A549 (cell line): ENCODE data around the gene KIF26A. TPM values are rescaled to one million over a fixed set of nuclear protein-coding genes. Genes with fewer than 3 reads are reported as not detected.

Experiments used
- ATAC-seq, 2 experiments: fragments of 200-7000 bp in 1 of 2; fragments of >200 bp in 1 of 2; cut with Nextera tagmentation in 1 of 2; cut with Tn5 transposase in 1 of 2; 3 replicates each; pipeline versions ENCODE4 v1.8.0 to v1.9.1; 2018 to 2020; ENCODE audit warnings: mild to moderate bottlenecking in 1 of 2, moderate library complexity in 1 of 2
- CTCF ChIA-PET: fragments of 300-600 bp; sonication (Branson Sonifier 250); formaldehyde crosslinking; extraction: SDS; loops from one replicate; lab custom pipeline; 2021; ENCODE audit warnings: antibody characterized with exemption, inconsistent platforms; lab: Yijun Ruan, JAX
- POLR2A ChIA-PET: fragments of 350-600 bp; formaldehyde crosslinking; extraction: SDS; loops from one replicate; lab custom pipeline; 2021; ENCODE audit warnings: antibody characterized with exemption, inconsistent platforms; lab: Yijun Ruan, JAX
- DNase-seq, 2 experiments: peaks; one replicate each; pipeline versions ENCODE4 v3.0.0 to v3.0.0-alpha.2; 2011 to 2016; ENCODE audit warnings: low read depth in 1 of 2, low spot score in 1 of 2
- FAIRE-seq: peaks from 2 replicates; lab custom pipeline; 2011; peaks lifted over from hg19 to GRCh38; lab: Jason Lieb, UNC
- H3K27ac ChIP-seq, 2 experiments: fragments of >200 bp; sonication (Bioruptor Twin); formaldehyde crosslinking; 3 replicates each; pipeline ENCODE4 v1.5.1; 2016 to 2017
- H3K4me1 ChIP-seq: fragments of >200 bp; sonication (Bioruptor Twin); formaldehyde crosslinking; 3 replicates; pipeline ENCODE4 v1.6.1; 2016
- H3K4me2 ChIP-seq: fragments of >200 bp; sonication (Bioruptor Twin); formaldehyde crosslinking; 3 replicates; pipeline ENCODE4 v1.6.1; 2016
- H3K4me3 ChIP-seq: fragments of >200 bp; sonication (Bioruptor Twin); formaldehyde crosslinking; 3 replicates; pipeline ENCODE4 v1.5.1; 2016
- H3K9me3 ChIP-seq: fragments of >200 bp; sonication (Bioruptor Twin); formaldehyde crosslinking; 3 replicates; pipeline ENCODE4 v1.6.1; 2016
- BCL3 ChIP-seq: fragments of >200 bp; sonication (Bioruptor Twin); formaldehyde crosslinking; IDR thresholded peaks from 3 replicates; pipeline ENCODE4 v1.6.1; 2016
- BHLHE40 ChIP-seq: IDR thresholded peaks from 2 replicates; pipeline ENCODE4 v1.6.1; 2012; ENCODE audit warnings: low read depth, low read length, inconsistent platforms
- CBX2 ChIP-seq: fragments of 200-600 bp; sonication (generic); IDR thresholded peaks from 2 replicates; pipeline ENCODE4 v1.6.1; 2016; ENCODE audit warnings: low read depth, mild to moderate bottlenecking, borderline replicate concordance
- CBX8 ChIP-seq: fragments of 200-600 bp; sonication (generic); IDR thresholded peaks from 2 replicates; pipeline ENCODE4 v1.6.1; 2016
- CTCF ChIP-seq: fragments of >200 bp; sonication (Bioruptor Twin); formaldehyde crosslinking; IDR thresholded peaks from 3 replicates; pipeline ENCODE4 v1.5.1; 2016
- GATA3 ChIP-seq: IDR thresholded peaks from 2 replicates; pipeline ENCODE4 v1.6.1; 2012; ENCODE audit warnings: borderline replicate concordance
- HDAC2 ChIP-seq: fragments of 200-600 bp; sonication (generic); IDR thresholded peaks from 2 replicates; pipeline ENCODE4 v1.6.1; 2016
- HES2 ChIP-seq: fragments of >200 bp; sonication (Bioruptor Twin); formaldehyde crosslinking; IDR thresholded peaks from 2 replicates; pipeline ENCODE4 v1.6.1; 2016
- HOXA7 ChIP-seq: fragments of 250-450 bp; sonication (Bioruptor Pico); IDR thresholded peaks from 2 replicates; pipeline ENCODE4 v1.5.0; 2020; ENCODE audit warnings: mild to moderate bottlenecking, moderate library complexity
- HOXB13 ChIP-seq: fragments of 250-450 bp; sonication (Bioruptor Pico); IDR thresholded peaks from 2 replicates; pipeline ENCODE4 v1.5.0; 2020; ENCODE audit warnings: low read depth, mild to moderate bottlenecking, moderate library complexity
- JUN ChIP-seq, 2 experiments: fragments of >200 bp; sonication (Bioruptor Twin); formaldehyde crosslinking; IDR thresholded peaks; 2 replicates in 1 of 2; 3 replicates in 1 of 2; pipeline ENCODE4 v1.6.1; 2016 to 2017
- JUNB ChIP-seq: fragments of >200 bp; sonication (Bioruptor Twin); formaldehyde crosslinking; IDR thresholded peaks from 2 replicates; pipeline ENCODE4 v1.6.1; 2016
- KDM5A ChIP-seq: fragments of 200-600 bp; sonication (generic); IDR thresholded peaks from 2 replicates; pipeline ENCODE4 v1.6.1; 2016; ENCODE audit warnings: antibody characterized with exemption, mild to moderate bottlenecking
- MAZ ChIP-seq: fragments of 150-350 bp; IDR thresholded peaks from 2 replicates; pipeline ENCODE4 v1.6.1; 2014; ENCODE audit warnings: antibody characterized with exemption, low read depth, low read length, borderline replicate concordance
- MYC ChIP-seq: IDR thresholded peaks from 2 replicates; pipeline ENCODE4 v1.6.1; 2012; ENCODE audit warnings: mild to moderate bottlenecking, inconsistent platforms, low read length, improper control_type of control experiment, borderline replicate concordance
- NR3C1 ChIP-seq: fragments of >200 bp; sonication (Bioruptor Twin); formaldehyde crosslinking; IDR thresholded peaks from 3 replicates; pipeline ENCODE4 v1.6.1; 2017
- POLR2A ChIP-seq: IDR thresholded peaks from 2 replicates; pipeline ENCODE4 v1.6.1; 2012; ENCODE audit warnings: mild to moderate bottlenecking, low read length
- RAD21 ChIP-seq, 2 experiments: fragments of >200 bp in 1 of 2; sonication (Bioruptor Twin) in 1 of 2; formaldehyde crosslinking in 1 of 2; IDR thresholded peaks in 1 of 2; conservative IDR thresholded peaks in 1 of 2; 2 replicates in 1 of 2; 3 replicates in 1 of 2; pipeline ENCODE4 v1.6.1; 2012 to 2018; ENCODE audit warnings: inconsistent platforms in 1 of 2
- REST ChIP-seq: fragments of 200-600 bp; sonication (generic); IDR thresholded peaks from 2 replicates; pipeline ENCODE4 v1.6.1; 2016; ENCODE audit warnings: antibody characterized with exemption, mild to moderate bottlenecking, moderate library complexity
- RNF2 ChIP-seq: fragments of 200-600 bp; sonication (generic); IDR thresholded peaks from 2 replicates; pipeline ENCODE4 v1.6.1; 2016; ENCODE audit warnings: low read depth, mild to moderate bottlenecking, antibody characterized with exemption, moderate library complexity, borderline replicate concordance
- SREBF2 ChIP-seq: fragments of 450-650 bp; IDR thresholded peaks from 2 replicates; pipeline ENCODE4 v1.6.1; 2014; ENCODE audit warnings: mild to moderate bottlenecking, moderate library complexity
- TFCP2L1 ChIP-seq: fragments of 250-450 bp; sonication (Bioruptor Pico); IDR thresholded peaks from 2 replicates; pipeline ENCODE4 v1.5.0; 2021; ENCODE audit warnings: mild to moderate bottlenecking
- TP53 ChIP-seq: fragments of 250-450 bp; sonication (Bioruptor Pico); IDR thresholded peaks from 2 replicates; pipeline ENCODE4 v1.5.0; 2021; ENCODE audit warnings: mild to moderate bottlenecking, moderate library complexity
- ZC3H11A ChIP-seq: fragments of 450-650 bp; IDR thresholded peaks from 2 replicates; pipeline ENCODE4 v1.6.1; 2014; ENCODE audit warnings: antibody characterized with exemption, mild to moderate bottlenecking
- ZFP36 ChIP-seq: fragments of 450-650 bp; IDR thresholded peaks from 2 replicates; pipeline ENCODE4 v1.6.1; 2014; ENCODE audit warnings: borderline replicate concordance; ENCODE audit not compliant: partially characterized antibody
- ZNF302 ChIP-seq: fragments of 250-450 bp; sonication (Bioruptor Pico); IDR thresholded peaks from 2 replicates; pipeline ENCODE4 v1.9.0; 2021; ENCODE audit warnings: inconsistent platforms, mild to moderate bottlenecking, moderate library complexity
- WGBS: methylation state at CpG from one replicate; pipeline ENCODE4 v1.1.6; 2017; ENCODE audit errors: missing lambda C conversion rate; 5-methylcytosine and 5-hydroxymethylcytosine counted together
- polyA plus RNA-seq, 4 experiments: library from polyadenylated mRNA; depleted of rRNA in 3 of 4; stranded (reverse); fragments of >200 nt; fragmentation: RNase III in 1 of 4; extraction: RNeasy Plus Mini Kit Qiagen cat#74134 plus additional on column Dnase treatment in 1 of 4; gene quantifications; 2 replicates in 3 of 4; 3 replicates in 1 of 4; pipeline ENCODE4 v1.2.3, GENCODE V29; 2011 to 2017

KIF26A gene
- polyA plus RNA-seq, 2 of the 4 experiments (the other 2 are of a cell fraction): 0.28 to 2.3 TPM

- no peak for TF ChIP-seq CTCF
- no peak for TF ChIP-seq HDAC2
- no peak for TF ChIP-seq GATA3
- TF ChIP-seq, all 56 proteins: peak for 0
Observed at GRCh38 chr14:104184911-104185499, 46.6 kb downstream of the KIF26A start (continued).

GRCh38 chr14:104185916-104186495, 47.6 kb downstream of the KIF26A start:
- FAIRE-seq: no peak
- H3K27ac ChIP-seq: no peak overlapping the region
- WGBS: 73% methylated on average over 11 of the region's 16 CpGs
- CTCF ChIA-PET: no interaction called here
- TF ChIP-seq HES2 (no peak), ZFP36 (no peak), BCL3 (no peak), GATA3 (no peak), SREBF2 (no peak), CBX8 (no peak), JUNB (no peak), ZC3H11A (no peak), REST (no peak), CBX2 (no peak), HOXB13 (CRISPR knock-in tag) (no peak), JUN (IDR thresholded peaks at IDR 0.05) (no peak), RAD21 (conservative IDR thresholded peaks at IDR 0.05 in 1 of 2, IDR thresholded peaks at IDR 0.05 in 1 of 2) (no peak)
- TF ChIP-seq, all 56 proteins: peak for 0
- POLR2A ChIA-PET: no interaction called here
- H3K4me1 ChIP-seq: peaks cover 5% of the 10 kb centered on the region; the same call in 1 of the 3 replicates
- ATAC-seq (no peak), DNase-seq (no peak)
- no peak overlapping the region for H3K4me3 ChIP-seq
- H3K9me3 ChIP-seq: no peaks in the 10 kb centered on the region
- no peak overlapping the region for H3K4me2 ChIP-seq

- H3K4me3 ChIP-seq: no peak overlapping the region
- ATAC-seq (no peak), FAIRE-seq (no peak), DNase-seq (no peak)
- ChIA-PET CTCF (no interaction called here), POLR2A (no interaction called here)
- peaks cover 5% of the 10 kb centered on the region; the same call in 1 of the 3 replicates for H3K4me1 ChIP-seq
- H3K4me2 ChIP-seq: no peak overlapping the region
- H3K27ac ChIP-seq: no peak overlapping the region
- 75% methylated on average over 11 of the region's 12 CpGs for WGBS
- H3K9me3 ChIP-seq: no peaks in the 10 kb centered on the region
- no peak for TF ChIP-seq MYC
- TF ChIP-seq POLR2A: no peak
- no peak for TF ChIP-seq HES2
- no peak for TF ChIP-seq RAD21 (conservative IDR thresholded peaks at IDR 0.05 in 1 of 2, IDR thresholded peaks at IDR 0.05 in 1 of 2)
- no peak for TF ChIP-seq HOXA7 (CRISPR knock-in tag)
- TF ChIP-seq NR3C1: no peak
- no peak for TF ChIP-seq CBX8
- no peak for TF ChIP-seq ZNF302 (CRISPR knock-in tag)
- no peak for TF ChIP-seq ZC3H11A
- TF ChIP-seq RNF2: no peak
- no peak for TF ChIP-seq TP53 (CRISPR knock-in tag)
- TF ChIP-seq KDM5A: no peak
- TF ChIP-seq TFCP2L1: no peak
- TF ChIP-seq MAZ: no peak
- TF ChIP-seq BHLHE40: no peak
Observed at GRCh38 chr14:104186575-104186974, 48.2 kb downstream of the KIF26A start.
